NB4 (cell line): ENCODE measurements around the gene MYO15A.

ENCODE experiments used
- DNase-seq: peaks from one replicate; pipeline ENCODE4 v3.0.0; 2010; ENCODE audit warnings: low read depth
- H3K4me3 ChIP-seq: one replicate; pipeline ENCODE4 v1.5.1; 2011; ENCODE audit warnings: mild to moderate bottlenecking, low read depth, low read length, moderate library complexity
- CTCF ChIP-seq: IDR thresholded peaks from one replicate; pipeline ENCODE4 v1.5.1; 2012; ENCODE audit warnings: low read depth, low read length
- MAX ChIP-seq: IDR thresholded peaks from 2 replicates; pipeline ENCODE4 v1.6.1; 2011; ENCODE audit warnings: low read depth, low read length
- MYC ChIP-seq: IDR thresholded peaks from 2 replicates; pipeline ENCODE4 v1.6.1; 2011; ENCODE audit warnings: low read depth, low read length
- POLR2A ChIP-seq: IDR thresholded peaks from 2 replicates; pipeline ENCODE4 v1.6.1; 2011; ENCODE audit warnings: mild to moderate bottlenecking; ENCODE audit not compliant: insufficient read length; ENCODE audit errors: extremely low read depth

Gene MYO15A

GRCh38 chr17:18108401-18109312 is at the start of gene MYO15A:
TSS of gene MYO15A (plus strand) at chr17:18108756. CDS start at chr17:18118801, 10,045 bp downstream.
- H3K4me3 ChIP-seq, result no peak within 1 kb of the TSS
- TF ChIP-seq MYC (no peak), POLR2A (no peak), CTCF (no peak), MAX (no peak)
- no peak for DNase-seq

GRCh38 chr17:18059283-18059682 is 49.3 kb upstream of the MYO15A start:
- TF ChIP-seq POLR2A, result no peak
- TF ChIP-seq MAX, result no peak
- no peak for TF ChIP-seq CTCF
- no peak for TF ChIP-seq MYC
- no peak overlapping the region for H3K4me3 ChIP-seq

GRCh38 chr17:18064053-18064452 is 44.5 kb upstream of the MYO15A start:
- peak; percentile 53 for DNase-seq
- no peak overlapping the region for H3K4me3 ChIP-seq
- no peak for TF ChIP-seq POLR2A
- no peak for TF ChIP-seq MYC
- TF ChIP-seq CTCF, result no peak
- no peak for TF ChIP-seq MAX

More at GRCh38 chr17:18059283-18059682, 49.3 kb upstream of the MYO15A start:
- no peak for DNase-seq

- no peak overlapping the region for H3K4me3 ChIP-seq
- no peak for DNase-seq
- TF ChIP-seq POLR2A (no peak), MYC (no peak), CTCF (no peak), MAX (no peak)
These were observed 43.0 kb upstream of the MYO15A start for GRCh38 chr17:18065546-18065945.

GRCh38 chr17:18066866-18067265 is 41.7 kb upstream of the MYO15A start:
- H3K4me3 ChIP-seq, result no peak overlapping the region
- no peak for DNase-seq
- TF ChIP-seq CTCF (no peak), MAX (no peak), POLR2A (no peak), MYC (no peak)
